Astrocyte (in vitro differentiated cells and primary cell): Measurements from ENCODE around the gene SYCN.

Experiments
- EZH2 ChIP-seq: IDR thresholded peaks from 2 replicates; pipeline ENCODE4 v1.6.1; 2012; ENCODE audit warnings: mild to moderate bottlenecking, low read length, inconsistent platforms; ENCODE audit not compliant: insufficient read depth
- TF ChIP-seq, protein P1 (sequence below): IDR thresholded peaks from 2 replicates; pipeline ENCODE4 v1.5.1; 2011; ENCODE audit warnings: low read depth, mild to moderate bottlenecking, inconsistent platforms, low read length, moderate library complexity; ENCODE audit not compliant: insufficient read depth

DNA sequence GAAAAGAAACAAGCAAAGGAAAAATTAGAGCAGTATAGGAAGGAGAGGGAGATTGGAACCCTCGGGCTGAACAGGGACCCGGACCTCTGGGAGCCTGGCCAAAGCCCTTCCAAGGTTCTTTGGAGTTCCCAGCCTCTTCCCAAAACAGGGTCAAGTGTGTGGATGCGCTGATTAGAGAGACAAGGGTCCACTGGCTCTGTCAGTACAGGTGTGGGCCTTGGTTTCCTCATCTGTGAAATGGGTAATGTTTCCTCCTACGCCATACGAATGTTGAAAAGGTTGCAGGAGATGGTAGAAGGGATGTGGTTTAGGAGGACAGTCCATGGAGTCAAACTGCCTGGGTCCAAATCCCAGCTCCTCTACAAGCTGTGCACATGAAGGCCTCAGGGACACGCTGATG, 2.1 kb upstream of the SYCN start:
- TF ChIP-seq, protein P1, sequence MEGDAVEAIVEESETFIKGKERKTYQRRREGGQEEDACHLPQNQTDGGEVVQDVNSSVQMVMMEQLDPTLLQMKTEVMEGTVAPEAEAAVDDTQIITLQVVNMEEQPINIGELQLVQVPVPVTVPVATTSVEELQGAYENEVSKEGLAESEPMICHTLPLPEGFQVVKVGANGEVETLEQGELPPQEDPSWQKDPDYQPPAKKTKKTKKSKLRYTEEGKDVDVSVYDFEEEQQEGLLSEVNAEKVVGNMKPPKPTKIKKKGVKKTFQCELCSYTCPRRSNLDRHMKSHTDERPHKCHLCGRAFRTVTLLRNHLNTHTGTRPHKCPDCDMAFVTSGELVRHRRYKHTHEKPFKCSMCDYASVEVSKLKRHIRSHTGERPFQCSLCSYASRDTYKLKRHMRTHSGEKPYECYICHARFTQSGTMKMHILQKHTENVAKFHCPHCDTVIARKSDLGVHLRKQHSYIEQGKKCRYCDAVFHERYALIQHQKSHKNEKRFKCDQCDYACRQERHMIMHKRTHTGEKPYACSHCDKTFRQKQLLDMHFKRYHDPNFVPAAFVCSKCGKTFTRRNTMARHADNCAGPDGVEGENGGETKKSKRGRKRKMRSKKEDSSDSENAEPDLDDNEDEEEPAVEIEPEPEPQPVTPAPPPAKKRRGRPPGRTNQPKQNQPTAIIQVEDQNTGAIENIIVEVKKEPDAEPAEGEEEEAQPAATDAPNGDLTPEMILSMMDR: no peak
- TF ChIP-seq EZH2: no peak
